ENCODE measurements around the gene CTDSP2.
"Not testable (repeated sequence)": the region's sequence is repeated elsewhere in the genome, so short reads cannot be mapped to it uniquely, and the experiment has no call there.

Gene CTDSP2, protein sequence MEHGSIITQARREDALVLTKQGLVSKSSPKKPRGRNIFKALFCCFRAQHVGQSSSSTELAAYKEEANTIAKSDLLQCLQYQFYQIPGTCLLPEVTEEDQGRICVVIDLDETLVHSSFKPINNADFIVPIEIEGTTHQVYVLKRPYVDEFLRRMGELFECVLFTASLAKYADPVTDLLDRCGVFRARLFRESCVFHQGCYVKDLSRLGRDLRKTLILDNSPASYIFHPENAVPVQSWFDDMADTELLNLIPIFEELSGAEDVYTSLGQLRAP

DNA sequence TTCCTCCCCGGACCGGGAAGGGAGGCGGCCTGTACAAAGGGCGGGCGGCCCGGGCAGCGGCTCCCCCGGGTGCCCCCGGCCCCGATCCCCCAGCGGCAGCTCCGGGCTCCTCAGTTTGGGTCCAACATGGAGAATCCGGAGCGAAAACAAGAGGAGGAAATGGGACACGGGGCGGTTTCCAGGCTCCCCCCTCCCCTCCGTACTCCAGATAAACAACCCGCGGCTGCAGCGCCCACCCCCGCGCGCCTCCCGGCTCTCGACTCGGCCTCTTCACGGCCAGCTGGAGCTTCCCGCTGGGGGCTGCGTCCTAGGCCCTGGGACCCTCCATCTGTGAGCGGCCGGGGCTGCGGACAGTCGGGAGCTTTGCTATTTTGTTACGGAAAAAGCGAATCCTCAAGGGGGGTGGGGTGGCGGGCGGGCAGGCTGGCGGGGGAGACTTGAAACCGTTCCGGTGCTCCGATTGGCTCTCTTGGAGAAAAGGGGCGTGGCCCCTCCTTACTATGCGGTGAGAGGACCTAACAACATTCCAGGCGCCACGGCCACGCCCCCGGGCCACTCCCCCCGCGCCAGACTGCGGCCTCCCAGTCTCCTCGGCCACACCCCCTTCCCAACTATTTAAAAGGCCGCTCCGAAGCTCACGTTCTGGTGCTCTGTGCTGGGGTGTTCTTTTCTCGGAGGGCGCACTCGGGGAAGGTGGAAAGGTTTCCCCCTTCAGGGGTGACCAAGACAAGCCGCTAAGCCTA is at the start of gene CTDSP2:
CTDSP2 (minus strand) TSS at position 153 of the 743 bp plus-strand sequence. CDS start 294 bp downstream, outside the sequence.
- DNase-seq (ENCODE audit: low read depth, low spot score), result peak; percentile 92

DNA sequence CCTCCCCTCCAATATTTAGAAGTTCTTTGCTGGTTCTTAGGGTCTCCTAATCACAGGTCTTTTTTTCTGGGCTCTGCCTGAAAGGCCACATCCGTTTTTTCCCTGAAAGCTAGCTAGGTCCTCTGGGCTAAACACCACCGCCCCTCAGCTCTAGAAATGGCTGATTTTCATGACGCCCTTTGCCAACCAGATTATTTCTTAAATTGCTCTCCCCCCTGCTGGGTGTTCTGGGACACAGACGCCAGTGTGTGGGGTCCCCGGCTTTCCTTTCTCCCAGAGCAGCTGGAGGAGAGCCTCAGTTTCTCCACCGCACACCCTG is 49.5 kb upstream of the CTDSP2 start:
- no peak for DNase-seq (ENCODE audit: low read depth, low spot score)

DNA sequence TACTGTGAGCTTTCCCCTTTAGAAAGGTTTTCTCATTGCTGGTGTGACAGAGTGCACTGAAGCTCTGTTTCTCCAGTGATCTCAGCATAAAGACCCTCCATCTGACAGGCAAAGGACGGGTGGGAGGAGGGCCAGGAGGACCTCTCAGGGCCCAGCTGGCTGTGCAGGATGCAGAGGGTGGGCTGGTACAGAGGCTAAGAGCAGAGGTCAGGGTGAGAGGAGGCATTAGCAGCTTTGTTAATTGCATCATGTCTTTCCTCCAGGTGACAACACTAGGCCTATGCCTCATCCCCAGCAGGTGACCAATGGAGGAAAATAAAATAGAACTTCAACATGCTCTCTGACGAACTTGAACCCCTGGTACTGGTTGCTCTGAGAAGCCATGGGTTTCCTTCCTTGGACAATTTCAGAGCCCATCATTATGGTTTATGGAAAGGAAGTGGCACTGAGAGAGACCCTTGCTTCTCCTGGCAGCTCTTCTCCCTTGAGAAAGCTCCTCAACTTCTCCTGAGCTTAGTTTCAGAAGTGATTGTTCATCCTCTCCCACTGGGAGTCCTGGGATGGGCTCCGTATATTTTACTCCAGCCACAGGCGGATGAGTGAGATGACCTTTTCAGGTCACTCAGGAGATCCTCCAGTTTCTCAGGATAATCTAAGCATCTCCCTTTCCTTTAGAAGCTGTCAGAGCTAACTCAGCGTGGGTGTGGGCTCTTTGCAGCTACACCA is 49.0 kb upstream of the CTDSP2 start:
- no peak for DNase-seq (ENCODE audit: low read depth, low spot score)

DNA sequence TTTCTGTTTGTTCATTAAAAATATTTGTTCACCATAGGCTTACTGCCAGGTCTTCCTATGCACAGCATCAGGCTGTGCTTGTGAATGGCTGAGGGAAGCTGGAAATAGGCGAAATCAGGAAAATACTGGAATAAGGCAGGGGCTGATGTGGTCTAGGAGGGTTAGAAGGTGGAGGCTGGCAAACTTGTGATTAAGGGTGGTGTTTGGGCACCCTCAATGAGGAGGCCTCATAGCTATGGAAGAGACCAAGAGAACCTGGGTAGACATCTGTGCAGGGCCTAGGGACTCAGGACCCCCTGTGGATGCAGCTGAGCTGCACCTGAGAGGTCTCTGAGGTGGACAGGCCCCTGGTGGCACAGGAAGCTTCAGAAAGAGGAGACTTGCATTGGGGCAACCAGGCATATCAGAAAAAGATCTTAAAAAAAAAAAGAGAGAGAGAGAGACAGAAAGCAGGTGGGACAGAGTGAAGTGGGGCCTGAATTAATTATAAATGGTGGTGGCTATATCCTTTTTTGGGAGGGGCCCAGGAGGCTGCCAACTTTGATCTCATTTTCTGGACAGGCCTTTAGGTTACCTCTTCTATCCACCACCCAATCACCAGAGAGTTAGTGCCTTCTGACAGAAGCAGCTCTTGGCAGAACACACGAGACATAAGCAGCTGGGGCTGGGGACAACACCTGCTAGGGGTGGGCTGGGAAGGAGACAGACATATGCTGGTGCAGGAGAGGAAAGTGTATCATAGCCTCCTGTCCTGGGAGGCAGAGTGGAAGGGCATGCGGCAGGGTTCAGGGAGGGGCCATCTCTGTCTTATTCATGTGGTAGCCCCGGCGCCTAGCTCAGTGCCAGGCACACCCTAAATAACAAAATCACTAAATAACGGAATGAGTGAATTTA is 48.1 kb upstream of the CTDSP2 start:
- DNase-seq (ENCODE audit: low read depth, low spot score), result no peak

DNA sequence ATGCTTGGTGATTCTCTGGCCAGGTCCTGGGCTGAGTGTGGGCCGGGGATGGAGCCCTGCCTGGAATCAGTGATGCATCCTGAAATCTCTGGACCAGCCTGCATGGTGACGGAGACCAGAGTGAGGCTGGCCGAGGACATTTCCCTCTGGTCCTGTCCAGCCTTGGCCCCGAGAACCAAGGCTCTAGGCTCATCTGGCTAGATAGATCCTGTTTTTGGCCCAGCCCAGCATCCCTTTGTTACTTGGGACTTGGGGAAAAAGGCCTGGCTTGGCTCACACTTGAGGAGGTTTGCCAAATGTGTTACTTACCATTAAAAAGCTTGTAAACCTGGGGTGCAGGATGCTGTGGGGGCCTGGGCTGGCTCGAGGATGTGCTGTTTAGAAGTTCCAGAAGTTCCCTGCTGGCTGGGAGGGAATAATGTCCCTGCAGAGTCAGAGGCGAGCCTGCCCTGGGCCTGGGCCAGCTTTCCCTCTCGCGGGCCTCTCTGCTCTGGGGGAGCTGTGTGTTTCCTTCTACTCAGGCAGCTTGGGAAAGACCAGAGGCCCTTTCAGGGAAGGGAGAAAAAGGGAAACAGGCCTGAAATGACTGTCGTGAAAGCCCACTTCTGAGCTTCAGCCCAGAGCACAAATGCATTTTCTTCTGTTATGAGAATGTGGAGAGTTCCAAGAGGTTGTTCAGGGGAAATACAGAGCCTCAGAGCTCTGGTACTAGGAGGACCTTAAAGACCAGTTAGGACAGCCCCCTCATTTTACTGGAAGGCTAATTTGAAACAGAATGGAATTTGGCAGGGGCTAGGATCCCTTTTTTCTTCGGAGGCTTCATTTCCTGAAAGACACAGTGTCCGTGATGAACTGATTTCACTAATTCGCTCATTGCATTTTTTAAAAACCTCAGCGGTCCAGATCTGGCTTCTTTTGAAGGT is 47.2 kb upstream of the CTDSP2 start:
- no peak for DNase-seq (ENCODE audit: low read depth, low spot score)

DNA sequence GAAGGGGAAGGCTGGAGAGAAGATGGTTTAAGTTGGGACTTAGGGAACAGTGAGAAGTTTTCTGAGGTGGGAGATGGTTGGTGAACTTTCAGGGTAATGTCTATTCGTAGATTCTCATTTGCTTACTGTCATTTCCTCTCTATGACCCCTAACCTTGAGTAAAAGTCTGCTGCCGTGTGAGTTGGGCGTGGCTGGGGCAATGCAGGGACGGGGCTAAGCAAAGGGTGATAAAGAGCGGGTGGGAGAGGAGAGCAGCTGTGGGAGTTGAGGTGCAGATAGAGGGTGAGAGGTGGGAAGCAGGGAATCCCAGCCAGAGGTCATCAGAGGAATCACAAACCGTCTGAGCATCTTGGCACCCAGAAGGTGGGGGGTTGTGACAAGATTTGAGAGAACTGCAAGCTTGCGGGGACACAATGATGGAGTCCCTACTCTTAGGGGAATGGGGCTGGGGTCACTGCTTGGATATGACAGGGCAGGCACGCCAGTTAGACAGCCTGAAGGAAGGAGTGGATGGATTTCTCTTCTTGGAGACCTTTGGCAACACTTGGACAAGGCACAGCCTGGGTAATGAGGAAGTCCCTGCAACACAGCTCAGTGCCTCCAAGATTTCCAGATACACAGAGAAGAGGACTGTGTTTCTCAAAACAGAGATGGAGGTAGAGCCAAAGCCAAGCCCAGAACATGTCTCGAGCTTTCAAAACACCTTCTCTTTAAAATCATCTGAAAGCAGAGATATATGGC is 45.9 kb upstream of the CTDSP2 start:
- no peak for DNase-seq (ENCODE audit: low read depth, low spot score)

DNA sequence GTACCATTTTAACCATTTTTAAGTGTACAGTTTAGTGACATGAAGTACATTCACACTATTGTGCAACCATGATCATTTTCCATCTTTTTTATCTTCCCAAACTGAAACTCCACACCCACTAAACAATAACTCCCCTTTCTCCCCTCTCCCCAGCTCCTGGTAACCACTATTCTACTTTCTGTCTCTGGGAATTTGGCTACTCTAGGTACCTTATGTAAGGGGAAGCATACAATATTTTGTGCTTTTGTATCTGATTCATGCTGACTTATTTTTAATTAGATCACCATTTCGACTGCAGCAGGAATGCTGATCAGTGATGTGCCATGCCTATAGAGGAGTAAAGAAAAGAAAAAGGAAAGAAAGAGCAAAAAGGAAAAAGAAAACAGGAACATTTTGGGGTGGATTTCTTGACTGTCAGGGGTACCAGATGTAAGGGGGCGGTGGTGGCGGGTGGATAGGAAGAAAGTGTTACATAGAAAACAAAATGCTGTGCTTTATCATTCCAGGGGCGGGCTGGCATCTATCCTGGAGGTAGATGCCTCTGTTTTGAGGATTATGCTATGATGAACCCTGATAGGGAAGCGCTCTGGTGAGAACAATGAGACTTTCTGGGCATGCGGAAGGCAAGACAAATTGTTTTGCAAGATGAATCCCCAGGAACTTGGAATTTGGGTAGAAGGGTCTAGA is 45.2 kb upstream of the CTDSP2 start:
- no peak for DNase-seq (ENCODE audit: low read depth, low spot score)

DNA sequence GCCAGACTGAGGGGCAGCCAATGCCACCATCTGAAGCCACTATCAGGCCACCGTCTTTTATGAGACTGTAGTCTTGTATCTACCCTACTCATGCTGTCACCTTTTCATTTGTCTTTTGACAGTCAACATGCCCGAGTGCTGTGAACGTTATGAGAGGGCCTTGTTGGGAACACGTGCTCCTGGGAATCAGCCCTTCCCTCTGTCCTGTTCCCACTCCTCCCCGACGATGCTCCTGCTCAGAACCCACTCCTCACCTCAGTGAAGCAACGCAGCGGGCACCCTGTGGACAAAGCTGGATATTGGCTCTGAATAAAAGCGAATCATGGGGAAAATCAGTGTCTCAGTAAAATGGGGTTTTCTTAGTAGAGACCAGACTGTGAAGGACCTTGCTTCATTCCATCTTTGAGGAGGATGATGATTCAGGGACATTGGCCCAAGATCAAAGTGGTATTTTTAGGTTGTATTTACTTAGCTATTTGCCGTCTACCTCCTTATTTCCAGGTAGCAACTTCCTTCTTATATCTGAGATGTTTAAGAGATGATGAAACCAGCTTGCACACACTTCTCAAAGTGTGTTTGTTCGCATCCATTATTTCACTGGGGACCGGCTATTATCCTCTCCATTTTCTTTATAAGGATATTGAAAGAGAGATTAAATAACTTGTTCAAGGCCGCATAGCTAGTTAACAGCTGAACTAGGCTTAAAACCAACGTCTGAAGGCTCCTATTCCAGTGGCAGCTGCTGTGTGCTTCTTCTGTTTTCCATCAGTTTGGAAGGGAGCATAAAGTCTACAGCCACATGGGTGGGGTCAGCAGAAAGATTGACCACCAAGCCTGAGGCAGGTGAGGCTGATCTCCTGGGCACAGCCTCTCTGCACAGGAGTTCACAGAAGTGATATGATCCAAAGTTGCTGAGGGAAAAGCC is 43.9 kb upstream of the CTDSP2 start:
- no peak for DNase-seq (ENCODE audit: low read depth, low spot score)

DNA sequence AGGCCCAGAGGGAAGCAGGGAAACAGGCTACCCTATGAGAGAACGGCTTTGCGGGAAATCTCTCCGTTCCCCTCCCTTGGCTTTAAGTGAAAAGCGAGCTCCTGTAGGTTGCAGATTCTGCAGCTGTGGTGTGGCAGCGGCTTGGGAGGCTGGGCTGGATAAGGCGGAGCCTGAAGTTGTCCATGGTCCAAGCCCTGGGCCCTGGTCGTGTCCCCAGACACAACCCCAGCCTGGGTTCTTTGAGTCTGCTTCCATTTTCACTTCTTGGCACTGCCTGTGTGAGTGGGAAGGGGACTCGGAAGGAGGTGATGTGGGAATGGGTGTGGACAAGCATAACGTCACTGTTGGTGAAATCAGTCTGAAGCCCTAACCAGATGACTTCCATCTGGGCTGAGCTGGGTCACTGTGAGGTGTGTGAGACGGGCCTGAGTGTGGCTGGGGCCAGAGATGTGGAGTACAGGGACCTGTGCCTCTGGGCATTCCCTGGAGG is 43.0 kb upstream of the CTDSP2 start:
- DNase-seq (ENCODE audit: low read depth, low spot score), result no peak

DNA sequence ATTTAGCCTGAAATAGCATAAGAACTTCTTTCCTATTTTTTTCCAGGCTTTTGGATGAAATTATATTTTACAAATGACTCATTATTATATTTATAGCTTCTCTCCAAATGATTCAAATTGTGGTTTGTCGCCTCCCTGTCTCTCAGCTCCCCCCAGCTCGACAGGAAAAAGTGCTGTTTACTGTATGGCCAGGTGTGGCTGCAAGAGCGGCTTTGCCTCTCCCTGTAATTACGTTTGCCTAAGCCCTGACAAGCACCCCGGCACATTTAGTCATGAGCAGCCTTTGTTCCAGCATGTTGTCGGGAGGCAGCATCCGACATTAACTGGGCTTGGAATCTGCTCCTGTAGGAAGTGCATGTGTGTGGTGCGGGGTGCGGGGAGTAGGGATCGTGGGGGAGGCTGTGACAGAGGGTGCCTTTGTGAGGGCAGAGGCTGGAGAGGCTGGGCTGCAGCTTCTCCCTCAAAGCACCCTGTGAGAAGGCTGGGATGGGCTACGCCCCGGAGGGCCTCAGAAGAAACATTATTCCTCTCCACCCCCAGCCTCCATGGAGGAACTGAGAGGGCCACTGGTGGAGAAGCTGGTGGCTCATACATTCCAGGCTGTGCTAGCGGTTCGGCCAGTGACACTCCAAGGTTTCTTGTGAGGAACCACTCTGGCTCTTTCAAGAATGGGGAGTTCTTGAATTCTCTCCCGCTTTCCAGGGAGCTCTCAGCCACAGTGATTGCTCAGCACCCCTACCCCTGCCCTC is 42.1 kb upstream of the CTDSP2 start:
- no peak for DNase-seq (ENCODE audit: low read depth, low spot score)

DNA sequence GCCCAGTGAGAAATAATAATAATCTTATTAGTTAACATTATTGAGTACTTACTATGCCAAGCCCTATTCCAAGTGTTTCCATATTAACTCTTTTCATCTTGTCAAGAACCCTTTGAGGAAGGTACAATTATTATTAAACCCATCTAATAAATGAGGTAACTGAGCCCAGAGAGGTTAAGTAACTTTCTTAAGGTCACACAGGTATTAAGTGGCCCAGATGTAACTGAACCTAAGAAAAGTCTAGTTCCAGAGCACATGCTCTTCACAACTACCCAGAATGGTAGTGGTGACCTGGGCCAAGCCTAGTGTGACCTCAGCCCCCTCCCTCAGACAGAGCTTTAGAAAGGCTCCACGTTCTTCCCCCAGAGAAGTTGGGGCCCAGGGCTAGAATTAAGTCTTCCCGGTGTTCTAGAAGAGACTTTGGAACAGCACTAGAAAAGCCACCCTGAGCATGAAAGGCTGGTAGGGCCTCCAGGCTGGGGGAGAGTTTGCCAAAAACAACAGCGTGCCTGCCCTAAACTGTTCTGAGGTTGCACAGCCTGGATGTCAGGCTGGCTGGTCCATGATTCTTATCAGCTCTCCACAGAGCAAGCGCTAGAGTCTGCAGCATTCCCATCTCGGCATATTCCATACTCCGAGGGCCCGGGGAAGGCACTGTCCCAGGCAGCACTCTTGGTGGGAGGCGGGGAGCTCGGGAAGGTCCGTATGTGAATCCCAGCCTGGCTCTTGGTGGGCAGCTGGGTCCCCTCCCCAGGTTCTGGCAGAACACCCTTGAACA is 41.3 kb upstream of the CTDSP2 start:
- DNase-seq (ENCODE audit: low read depth, low spot score), result no peak

DNA sequence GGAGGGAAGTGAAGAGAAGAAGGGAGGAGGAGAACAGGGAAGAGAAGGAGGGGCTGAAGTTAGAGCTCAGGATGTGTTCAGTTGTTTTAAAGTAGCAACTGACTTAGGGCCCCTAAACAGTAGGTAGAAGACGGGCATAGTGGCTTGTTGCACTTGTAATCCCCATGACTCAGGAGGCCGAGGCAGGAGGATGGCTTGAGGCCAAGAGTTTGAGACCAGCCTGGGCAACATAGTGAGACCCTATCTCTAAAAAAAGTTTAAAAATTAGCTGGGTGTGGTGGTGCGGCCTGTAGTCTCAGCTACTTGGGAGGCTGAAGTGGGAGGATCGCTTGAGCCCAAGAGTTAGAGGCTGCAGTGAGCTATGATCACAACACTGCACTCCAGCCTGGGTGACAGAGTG is 40.4 kb upstream of the CTDSP2 start:
- DNase-seq (ENCODE audit: low read depth, low spot score), result not testable (repeated sequence)

DNA sequence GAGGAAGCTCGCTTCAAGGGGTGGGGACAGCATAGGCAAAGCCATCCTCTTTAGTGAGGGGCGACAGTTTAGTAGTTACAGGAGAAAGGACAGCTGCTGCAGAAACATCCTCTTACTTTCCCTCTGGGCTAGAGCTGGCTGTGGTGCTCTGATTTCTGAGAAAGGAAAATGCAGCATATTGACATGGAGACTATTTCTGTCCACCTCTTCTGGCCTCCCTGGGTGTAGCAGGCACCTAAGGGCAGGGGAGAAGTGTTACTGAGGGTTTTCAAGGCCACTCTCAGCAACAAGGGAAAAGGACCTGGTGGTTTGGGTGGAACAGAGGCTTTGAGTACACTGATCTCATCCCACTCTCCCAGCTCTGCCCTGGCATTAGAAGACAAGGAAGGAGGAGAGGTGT is 40.0 kb upstream of the CTDSP2 start:
- DNase-seq (ENCODE audit: low read depth, low spot score), result no peak

DNA sequence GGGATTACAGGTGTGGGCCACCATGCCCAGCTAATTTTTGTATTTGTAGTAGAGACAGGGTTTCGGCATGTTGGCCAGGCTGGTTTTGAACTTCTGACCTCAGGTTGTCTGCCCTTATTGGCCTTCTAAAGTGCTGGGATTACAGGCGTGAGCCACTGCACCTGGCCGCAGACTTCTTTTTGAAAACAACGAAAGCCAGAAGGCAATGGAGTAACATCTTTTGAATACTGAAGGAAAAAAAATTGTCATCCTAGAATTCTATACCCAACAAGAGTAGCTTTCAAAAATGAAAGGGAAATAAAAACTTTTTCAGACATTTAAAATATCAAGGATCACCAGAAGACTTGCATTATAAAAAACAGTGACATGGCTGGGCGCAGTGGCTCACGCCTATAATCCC is 38.7 kb upstream of the CTDSP2 start:
- no peak for DNase-seq (ENCODE audit: low read depth, low spot score)

DNA sequence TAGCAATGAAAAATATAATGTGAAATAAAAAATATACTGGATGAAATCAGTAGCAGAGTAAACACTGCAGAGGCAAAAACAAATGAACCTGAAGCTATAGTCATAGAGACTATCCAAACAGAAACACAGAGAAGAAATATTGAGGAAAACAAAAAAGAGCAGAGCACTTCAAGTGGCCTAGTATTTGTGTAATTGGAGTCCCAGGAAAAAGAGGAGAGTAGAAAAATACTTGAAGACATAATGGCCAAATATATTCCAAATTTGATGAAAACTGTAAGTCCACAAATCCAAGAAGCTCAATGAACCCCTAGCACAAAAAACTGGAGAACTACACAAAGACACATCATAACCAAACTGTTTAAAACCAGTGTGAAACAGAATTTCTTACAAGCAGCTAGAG is 37.2 kb upstream of the CTDSP2 start:
- no peak for DNase-seq (ENCODE audit: low read depth, low spot score)

DNA sequence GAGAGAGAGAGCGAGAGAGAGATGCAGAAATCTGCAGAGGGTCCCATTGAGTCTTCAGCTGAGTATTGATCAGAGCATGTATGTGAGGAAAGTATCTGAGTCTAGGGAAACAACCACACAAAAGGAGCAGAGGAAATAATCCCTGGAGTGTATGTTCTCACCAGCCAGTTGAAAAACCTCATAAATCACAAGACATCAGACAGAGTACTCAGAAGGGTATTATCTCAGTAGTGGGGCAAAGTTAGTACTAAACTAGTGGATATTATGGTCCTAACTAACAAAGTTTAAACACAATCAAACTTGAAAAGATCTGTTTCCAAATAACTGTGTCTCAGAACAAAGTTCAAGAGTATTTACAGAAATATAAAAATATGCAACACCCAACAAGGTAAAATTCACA is 36.5 kb upstream of the CTDSP2 start:
- DNase-seq (ENCODE audit: low read depth, low spot score), result no peak

DNA sequence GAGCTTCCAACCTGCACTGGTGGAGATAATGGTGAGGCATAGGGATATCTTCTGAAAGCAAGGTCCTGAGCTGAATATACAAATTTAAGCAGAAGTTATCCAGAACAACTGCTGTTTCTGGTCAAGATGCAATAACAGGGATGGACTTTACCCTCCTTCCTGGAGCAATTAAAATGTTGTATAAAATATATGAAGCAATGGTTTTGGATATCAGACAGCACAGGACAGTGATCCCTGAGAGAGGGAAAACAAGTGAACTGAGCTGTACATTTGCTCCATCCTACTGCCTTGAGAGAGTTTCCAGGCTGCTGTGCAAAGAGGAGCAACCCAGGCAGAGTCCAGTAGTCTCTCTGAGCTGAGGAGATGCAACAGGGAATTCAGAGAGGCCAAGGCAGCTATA is 36.0 kb upstream of the CTDSP2 start:
- no peak for DNase-seq (ENCODE audit: low read depth, low spot score)

Data from iPS DF 19.7 (cell line).